Fibroblast of lung (primary cell): Measurements from ENCODE around the gene ATL1. TPM values are rescaled to one million over a fixed set of nuclear protein-coding genes. Genes with fewer than 3 reads are reported as not detected.
A peak's percentile ranks its signal among the peaks of the same experiment; 100 is the strongest.

Source experiments
- DNase-seq, 2 donors: peaks; one replicate each; pipeline versions ENCODE4 v3.0.0 to v3.0.0-alpha.2; 2010; ENCODE audit warnings: low read depth in 2 of 2
- H2AFZ ChIP-seq: 2 replicates; pipeline ENCODE4 v1.5.1; 2012; ENCODE audit warnings: low read length, control low read depth, inconsistent platforms
- H3K27ac ChIP-seq: 2 replicates; pipeline ENCODE4 v1.5.1; 2011; ENCODE audit warnings: low read length, control low read depth; ENCODE audit not compliant: insufficient read depth
- H3K27me3 ChIP-seq: 2 replicates; pipeline ENCODE4 v1.5.1; 2011; ENCODE audit warnings: mild to moderate bottlenecking, low read length; ENCODE audit not compliant: control insufficient read depth, insufficient read depth
- H3K36me3 ChIP-seq: 2 replicates; pipeline ENCODE4 v1.5.1; 2011; ENCODE audit warnings: low read length; ENCODE audit not compliant: control insufficient read depth, insufficient read depth
- H3K4me1 ChIP-seq: 2 replicates; pipeline ENCODE4 v1.5.1; 2011; ENCODE audit warnings: low read length; ENCODE audit not compliant: control insufficient read depth, insufficient read depth; ENCODE audit errors: extremely low read depth
- H3K4me2 ChIP-seq: 2 replicates; pipeline ENCODE4 v1.5.1; 2011; ENCODE audit warnings: low read length, control low read depth; ENCODE audit not compliant: insufficient read depth; ENCODE audit errors: extremely low read depth
- H3K4me3 ChIP-seq, 4 experiments: fragments of 200-600 bp in 1 of 4; sonication (generic) in 1 of 4; replicated peaks in 1 of 4; 2 replicates each; pipeline ENCODE4 v1.5.1; 2011 to 2016; ENCODE audit warnings: low read length in 4 of 4, low read depth in 3 of 4, mild to moderate bottlenecking in 3 of 4, control low read depth in 2 of 4, inconsistent platforms in 1 of 4, mixed read lengths in 1 of 4; ENCODE audit not compliant: insufficient read depth in 1 of 4; ENCODE audit errors: control extremely low read depth in 1 of 4
- H3K79me2 ChIP-seq: 2 replicates; pipeline ENCODE4 v1.5.1; 2012; ENCODE audit warnings: mild to moderate bottlenecking, low read length, inconsistent platforms; ENCODE audit not compliant: control insufficient read depth, insufficient read depth
- H3K9ac ChIP-seq: 2 replicates; pipeline ENCODE4 v1.5.1; 2011; ENCODE audit warnings: mild to moderate bottlenecking, low read length, control low read depth; ENCODE audit not compliant: insufficient read depth
- H3K9me3 ChIP-seq: 2 replicates; pipeline ENCODE4 v1.5.1; 2012; ENCODE audit warnings: low read depth, low read length; ENCODE audit not compliant: control insufficient read depth, insufficient read depth
- H4K20me1 ChIP-seq: 2 replicates; pipeline ENCODE4 v1.5.1; 2011; ENCODE audit warnings: low read length; ENCODE audit not compliant: control insufficient read depth, insufficient read depth; ENCODE audit errors: extremely low read depth
- CTCF ChIP-seq, 2 donors: IDR thresholded peaks in 1 of 2; conservative IDR thresholded peaks in 1 of 2; 1 replicate in 1 of 2; 2 replicates in 1 of 2; pipeline ENCODE4 v1.5.1; 2011 to 2012; ENCODE audit warnings: low read length in 2 of 2, control low read depth in 1 of 2, inconsistent platforms in 1 of 2, low read depth in 1 of 2, mild to moderate bottlenecking in 1 of 2
- EZH2 ChIP-seq: IDR thresholded peaks from 2 replicates; pipeline ENCODE4 v1.5.1; 2012; ENCODE audit warnings: low read length, control low read depth, mild to moderate bottlenecking; ENCODE audit errors: missing control alignments
- polyA plus RNA-seq, 2 donors: library from polyadenylated mRNA; depleted of rRNA in 1 of 2; stranded (reverse) in 1 of 2; unstranded in 1 of 2; fragments of >200 nt; gene quantifications; 2 replicates each; pipeline ENCODE4 v1.2.1, GENCODE V29; 2011 to 2012; ENCODE audit warnings: missing spikeins in 1 of 2
- total RNA-seq: library from RNA; depleted of rRNA; stranded (reverse); fragments of >200 nt; gene quantifications from 2 replicates; pipeline ENCODE4 v1.2.1, GENCODE V29; 2014

Gene ATL1
- total and polyA plus RNA-seq, 2 donors (not counting 1 experiment from before 2014, with no cell fraction given) = 14.9 to 16.2 TPM

GRCh38 chr14:50601394-50601793 is 41.4 kb downstream of the ATL1 start:
- no peaks in the 10 kb centered on the region for H3K4me1 ChIP-seq
- peak in 1 of 2 donors; percentile 41 for DNase-seq
- H3K27ac ChIP-seq = no peak overlapping the region
- H3K9ac ChIP-seq = no peak overlapping the region
- no peaks in the 10 kb centered on the region for H3K9me3 ChIP-seq
- H4K20me1 ChIP-seq = no peaks in the 10 kb centered on the region
- H3K79me2 ChIP-seq = no peaks in the 10 kb centered on the region
- H3K27me3 ChIP-seq = no peaks in the 10 kb centered on the region
- no peak overlapping the region for H3K4me3 ChIP-seq
- H3K4me2 ChIP-seq = no peak overlapping the region
- no peak overlapping the region for H2AFZ ChIP-seq
- TF ChIP-seq EZH2 (no peak), CTCF (conservative IDR thresholded peaks at IDR 0.05 in 1 of 2, IDR thresholded peaks at IDR 0.05 in 1 of 2; ENCODE audit: low read depth in 1 of 2, low read length in 2 of 2) (no peak)
- H3K36me3 ChIP-seq = no peaks in the 10 kb centered on the region

- Histone ChIP-seq H3K27me3 (no peaks in the 10 kb centered on the region), H2AFZ (no peak overlapping the region), H3K4me3 (no peak overlapping the region), H3K9me3 (no peaks in the 10 kb centered on the region), H3K27ac (no peak overlapping the region), H3K4me2 (no peak overlapping the region), H3K79me2 (no peaks in the 10 kb centered on the region), H4K20me1 (no peaks in the 10 kb centered on the region), H3K36me3 (no peaks in the 10 kb centered on the region), H3K4me1 (no peaks in the 10 kb centered on the region), H3K9ac (no peak overlapping the region)
- TF ChIP-seq EZH2 (no peak), CTCF (conservative IDR thresholded peaks at IDR 0.05 in 1 of 2, IDR thresholded peaks at IDR 0.05 in 1 of 2; ENCODE audit: low read depth in 1 of 2, low read length in 2 of 2) (no peak)
- no peak for DNase-seq
Measured at GRCh38 chr14:50602035-50602434, 42.1 kb downstream of the ATL1 start.

- Histone ChIP-seq H3K4me3 (no peak overlapping the region), H3K36me3 (no peaks in the 10 kb centered on the region), H3K9me3 (no peaks in the 10 kb centered on the region), H3K27ac (no peak overlapping the region), H3K4me1 (no peaks in the 10 kb centered on the region), H3K79me2 (no peaks in the 10 kb centered on the region), H2AFZ (no peak overlapping the region), H3K27me3 (no peaks in the 10 kb centered on the region), H3K4me2 (no peak overlapping the region), H4K20me1 (no peaks in the 10 kb centered on the region), H3K9ac (no peak overlapping the region)
- TF ChIP-seq CTCF (conservative IDR thresholded peaks at IDR 0.05 in 1 of 2, IDR thresholded peaks at IDR 0.05 in 1 of 2; ENCODE audit: low read depth in 1 of 2, low read length in 2 of 2) (no peak), EZH2 (no peak)
- peak in 1 of 2 donors; percentile 44 for DNase-seq
Measured at GRCh38 chr14:50603565-50603964, 43.6 kb downstream of the ATL1 start.
